ENCODE results near the gene SEMA6B. TPM values are rescaled to one million over a fixed set of nuclear protein-coding genes. Genes with fewer than 3 reads are reported as not detected.
A peak's percentile ranks its signal among the peaks of the same experiment; 100 is the strongest.

SEMA6B gene
- total and polyA plus RNA-seq, 8 donors, result 2.1 to 24.7 (median 3.3) TPM

- ATAC-seq (no peak), DNase-seq (no peak)
- H3K4me3 ChIP-seq, result no peak overlapping the region
- no peaks in the 10 kb centered on the region for H3K9me3 ChIP-seq
- peaks cover 0 to 3% of the 10 kb centered on the region in 2 donors for H3K4me1 ChIP-seq
- no peaks in the 10 kb centered on the region for H3K36me3 ChIP-seq
- intact Hi-C loops (cut with DNase I), result no loop called here
- no peak for TF ChIP-seq CTCF (IDR thresholded peaks at IDR 0.05)
- H3K27ac ChIP-seq, result no peak overlapping the region
- peaks cover 0 to 48% of the 10 kb centered on the region in 2 donors for H3K27me3 ChIP-seq
Observed at GRCh38 chr19:4521888-4522242, 37.6 kb downstream of the SEMA6B start.

GRCh38 chr19:4521170-4521887 lies 38.2 kb downstream of the SEMA6B start:
- H3K27me3 ChIP-seq, result peaks cover 0 to 51% of the 10 kb centered on the region in 2 donors
- intact Hi-C loops (cut with DNase I), result no loop called here

GRCh38 chr19:4519521-4520277 lies 39.8 kb downstream of the SEMA6B start:
- Histone ChIP-seq H3K4me3 (no peak overlapping the region), H3K27ac (no peak overlapping the region), H3K36me3 (no peaks in the 10 kb centered on the region), H3K4me1 (no peaks in the 10 kb centered on the region), H3K27me3 (peaks cover 0 to 53% of the 10 kb centered on the region in 2 donors), H3K9me3 (no peaks in the 10 kb centered on the region)
- no peak for DNase-seq
- no peak for TF ChIP-seq CTCF (IDR thresholded peaks at IDR 0.05)
- ATAC-seq, result no peak
- intact Hi-C loops (cut with DNase I), result no loop called here

More at GRCh38 chr19:4521170-4521887, 38.2 kb downstream of the SEMA6B start:
- Histone ChIP-seq H3K9me3 (no peaks in the 10 kb centered on the region), H3K4me3 (no peak overlapping the region), H3K4me1 (peaks cover 0 to 3% of the 10 kb centered on the region in 2 donors), H3K36me3 (no peaks in the 10 kb centered on the region), H3K27ac (no peak overlapping the region)
- ATAC-seq (no peak), DNase-seq (no peak)
- no peak for TF ChIP-seq CTCF (IDR thresholded peaks at IDR 0.05)

- no peak for TF ChIP-seq CTCF (IDR thresholded peaks at IDR 0.05)
- intact Hi-C loops (cut with DNase I), result no loop called here
Observed at GRCh38 chr19:4519172-4519496, 40.4 kb downstream of the SEMA6B start.

More at GRCh38 chr19:4519172-4519496, 40.4 kb downstream of the SEMA6B start:
- H3K27ac ChIP-seq, result no peak overlapping the region
- ATAC-seq (no peak), DNase-seq (peak in 1 of 4 donors; percentile 53)
- no peaks in the 10 kb centered on the region for H3K36me3 ChIP-seq
- H3K9me3 ChIP-seq, result no peaks in the 10 kb centered on the region
- no peak overlapping the region for H3K4me3 ChIP-seq
- H3K4me1 ChIP-seq, result no peaks in the 10 kb centered on the region
- H3K27me3 ChIP-seq, result peaks cover 0 to 52% of the 10 kb centered on the region in 2 donors
